Tibial nerve (tissue), 4 donors: ENCODE data around the gene SPRR2B. TPM values are rescaled to one million over a fixed set of nuclear protein-coding genes. Genes with fewer than 3 reads are reported as not detected.
"Not testable (repeated sequence)": the region's sequence is repeated elsewhere in the genome, so short reads cannot be mapped to it uniquely, and the experiment has no call there.

ENCODE experiments used
- DNase-seq, 2 donors: peaks; one replicate each; pipeline ENCODE4 v3.0.0-alpha.2; 2019; ENCODE audit warnings: low spot score in 2 of 2
- H3K27ac ChIP-seq, 4 donors: fragments of 200-600 bp; sonication (generic) in 3 of 4; one replicate each; pipeline ENCODE4 v1.5.1; 2017 to 2019; ENCODE audit warnings: mild to moderate bottlenecking in 1 of 4
- H3K27me3 ChIP-seq, 2 donors: fragments of 200-600 bp; sonication (generic) in 1 of 2; one replicate each; pipeline versions ENCODE4 v1.5.1 to v1.6.0; 2017 to 2019
- H3K36me3 ChIP-seq, 3 donors: fragments of 200-600 bp; sonication (generic); one replicate each; pipeline ENCODE4 v1.5.1; 2018 to 2019
- H3K4me1 ChIP-seq, 4 donors: fragments of 200-600 bp; sonication (generic) in 3 of 4; one replicate each; pipeline ENCODE4 v1.5.1; 2017 to 2019
- H3K4me3 ChIP-seq, 4 donors: fragments of 200-600 bp; sonication (generic) in 3 of 4; one replicate each; pipeline ENCODE4 v1.5.1; 2017 to 2019; ENCODE audit warnings: mild to moderate bottlenecking in 1 of 4, moderate library complexity in 1 of 4
- H3K9me3 ChIP-seq, 4 donors: fragments of 200-600 bp; sonication (generic) in 3 of 4; one replicate each; pipeline ENCODE4 v1.5.1; 2017 to 2019
- CTCF ChIP-seq, 5 experiments: fragments of 200-600 bp in 3 of 5; fragments of 450-650 bp in 2 of 5; sonication (generic) in 3 of 5; IDR thresholded peaks; one replicate each; pipeline ENCODE4 v1.5.1; 2016 to 2019; ENCODE audit warnings: antibody characterized with exemption in 5 of 5, mild to moderate bottlenecking in 3 of 5, moderate library complexity in 2 of 5
- EP300 ChIP-seq, 2 donors: sonication (generic); formaldehyde crosslinking; IDR thresholded peaks; one replicate each; pipeline ENCODE4 v1.6.1; 2017; ENCODE audit warnings: antibody characterized with exemption in 2 of 2, mild to moderate bottlenecking in 1 of 2
- POLR2A ChIP-seq, 2 donors: fragments of 450-650 bp; IDR thresholded peaks; one replicate each; pipeline ENCODE4 v1.6.1; 2017; ENCODE audit warnings: antibody characterized with exemption in 2 of 2, mild to moderate bottlenecking in 2 of 2, moderate library complexity in 2 of 2
- WGBS, 2 donors: methylation state at CpG; one replicate each; pipeline ENCODE4 v1.1.5; 2018; 5-methylcytosine and 5-hydroxymethylcytosine counted together
- small RNA-seq: library from RNA; depleted of rRNA; stranded (forward); fragments of <200 nt; gene quantifications from one replicate; pipeline ENCODE3, GENCODE V24; 2016
- total RNA-seq, 4 donors: library from RNA; depleted of rRNA; stranded (reverse); fragments of >200 nt; gene quantifications; one replicate each; pipeline ENCODE4 v1.1.0, GENCODE V29; 2016

Gene SPRR2B
- total RNA-seq, 4 donors from 2014 or later: not detected

GRCh38 chr1:153025797-153026196 lies 45.6 kb downstream of the SPRR2B start:
- Histone ChIP-seq H3K27ac (no peak overlapping the region), H3K4me1 (no peaks in the 10 kb centered on the region), H3K36me3 (no peaks in the 10 kb centered on the region), H3K27me3 (no peaks in the 10 kb centered on the region), H3K9me3 (no peaks in the 10 kb centered on the region), H3K4me3 (no peak overlapping the region)
- no peak for TF ChIP-seq EP300 (IDR thresholded peaks at IDR 0.05)
- TF ChIP-seq CTCF (IDR thresholded peaks at IDR 0.05): no peak
- no peak for TF ChIP-seq POLR2A (IDR thresholded peaks at IDR 0.05)
- 82 to 86% methylated on average over 1 of the region's 1 CpG for WGBS, 2 donors
- no peak for DNase-seq

- DNase-seq: no peak
- TF ChIP-seq EP300 (IDR thresholded peaks at IDR 0.05) (no peak), POLR2A (IDR thresholded peaks at IDR 0.05) (no peak), CTCF (IDR thresholded peaks at IDR 0.05) (no peak)
- WGBS, 2 donors: 74 to 88% methylated on average over 1 of the region's 1 CpG
These were observed 47.0 kb downstream of the SPRR2B start for GRCh38 chr1:153024413-153024812.

GRCh38 chr1:153023109-153023508 lies 48.3 kb downstream of the SPRR2B start:
- TF ChIP-seq CTCF (IDR thresholded peaks at IDR 0.05): no peak
- no peak for TF ChIP-seq EP300 (IDR thresholded peaks at IDR 0.05)
- no peak for TF ChIP-seq POLR2A (IDR thresholded peaks at IDR 0.05)
- no peaks in the 10 kb centered on the region for H3K36me3 ChIP-seq
- H3K27me3 ChIP-seq: no peaks in the 10 kb centered on the region
- DNase-seq: no peak
- WGBS, 2 donors: 85 to 87% methylated on average over 7 of the region's 7 CpGs
- no peak overlapping the region for H3K4me3 ChIP-seq
- H3K9me3 ChIP-seq: no peaks in the 10 kb centered on the region
- H3K27ac ChIP-seq: no peak overlapping the region
- H3K4me1 ChIP-seq: no peaks in the 10 kb centered on the region

More at GRCh38 chr1:153024413-153024812, 47.0 kb downstream of the SPRR2B start:
- Histone ChIP-seq H3K36me3 (no peaks in the 10 kb centered on the region), H3K27me3 (no peaks in the 10 kb centered on the region), H3K4me1 (no peaks in the 10 kb centered on the region), H3K27ac (no peak overlapping the region), H3K9me3 (no peaks in the 10 kb centered on the region), H3K4me3 (no peak overlapping the region)

GRCh38 chr1:153022340-153022739 lies 49.1 kb downstream of the SPRR2B start:
- H3K36me3 ChIP-seq, H3K4me1 ChIP-seq, H3K4me3 ChIP-seq, DNase-seq, H3K27ac ChIP-seq, H3K9me3 ChIP-seq, H3K27me3 ChIP-seq: not testable (repeated sequence)
- 54 to 63% methylated on average over 9 of the region's 9 CpGs for WGBS, 2 donors

- H3K27ac ChIP-seq, H3K4me3 ChIP-seq, H3K36me3 ChIP-seq, H3K27me3 ChIP-seq, H3K9me3 ChIP-seq, DNase-seq, H3K4me1 ChIP-seq: not testable (repeated sequence)
- WGBS, 2 donors: 46 to 54% methylated on average over 2 of the region's 2 CpGs
These were observed 49.6 kb downstream of the SPRR2B start for GRCh38 chr1:153021829-153022228.

Small RNA genes lying within 50 kb of the gene (small RNA-seq; reads per million reads assigned to genes)
- gene AL356867.1: not detected

Other genes with a start within 250 kb of the SPRR2B start
- not detected for gene LCE1A, start 244.1 kb downstream of the SPRR2B start, total RNA-seq
- not detected for gene LCE6A, start 228.8 kb downstream of the SPRR2B start, total RNA-seq
- not detected for gene LCE7A, start 211.6 kb downstream of the SPRR2B start, total RNA-seq
- gene SMCP, start 193.3 kb downstream of the SPRR2B start, total RNA-seq: not detected
- not detected for gene IVL, start 163.1 kb downstream of the SPRR2B start, total RNA-seq
- not detected for gene SPRR5, start 124.4 kb downstream of the SPRR2B start, total RNA-seq
- not detected for gene SPRR4, start 101.0 kb downstream of the SPRR2B start, total RNA-seq
- gene SPRR1A, start 87.5 kb downstream of the SPRR2B start, total RNA-seq: not detected
- gene SPRR3, start 69.9 kb downstream of the SPRR2B start, total RNA-seq: not detected
- not detected for gene SPRR1B, start 40.4 kb downstream of the SPRR2B start, total RNA-seq
- not detected for gene SPRR2D, start 30.5 kb downstream of the SPRR2B start, total RNA-seq
- not detected for gene SPRR2A, start 14.1 kb downstream of the SPRR2B start, total RNA-seq
- gene SPRR2E, start 22.9 kb upstream of the SPRR2B start, total RNA-seq: not detected
- gene SPRR2F, start 41.9 kb upstream of the SPRR2B start, total RNA-seq: not detected
- gene SPRR2G, start 79.3 kb upstream of the SPRR2B start, total RNA-seq: not detected
- not detected for gene LELP1, start 131.8 kb upstream of the SPRR2B start, total RNA-seq
- gene PRR9, start 146.0 kb upstream of the SPRR2B start, total RNA-seq: not detected
- gene LORICRIN, start 188.1 kb upstream of the SPRR2B start, total RNA-seq: under 1 TPM in 1 of 4 donors, not detected in 3; 0.44 TPM
- not detected for gene PGLYRP3, start 241.3 kb upstream of the SPRR2B start, total RNA-seq